Prostate gland (tissue), 2 donors: ENCODE data around the gene S100Z. TPM values are rescaled to one million over a fixed set of nuclear protein-coding genes. Genes with fewer than 3 reads are reported as not detected.

ENCODE experiments used
- DNase-seq: peaks from one replicate; pipeline ENCODE4 v3.0.0-alpha.2; 2019; ENCODE audit warnings: low spot score
- H3K27ac ChIP-seq, 2 donors: fragments of 200-600 bp; sonication (generic); 2 replicates each; pipeline ENCODE4 v1.5.1; 2017 to 2019
- H3K27me3 ChIP-seq: fragments of 200-600 bp; sonication (generic); replicated peaks from 2 replicates; pipeline ENCODE4 v1.5.1; 2019; ENCODE audit not compliant: insufficient read depth
- H3K36me3 ChIP-seq, 2 donors: fragments of 200-600 bp; sonication (generic); 1 replicate in 1 of 2; 2 replicates in 1 of 2; pipeline versions ENCODE4 v1.5.1 to v1.8.1; 2017 to 2019
- H3K4me1 ChIP-seq: fragments of 200-600 bp; sonication (generic); replicated peaks from 2 replicates; pipeline ENCODE4 v1.5.1; 2019
- H3K4me3 ChIP-seq, 2 donors: fragments of 200-600 bp; sonication (generic); 2 replicates each; pipeline ENCODE4 v1.5.1; 2017 to 2019
- H3K9me3 ChIP-seq: fragments of 200-600 bp; sonication (generic); 2 replicates; pipeline ENCODE4 v1.5.1; 2017
- POLR2A ChIP-seq: fragments of 450-650 bp; IDR thresholded peaks from one replicate; pipeline ENCODE4 v1.6.1; 2016; ENCODE audit warnings: antibody characterized with exemption, mild to moderate bottlenecking
- POLR2AphosphoS5 ChIP-seq: sonication (generic); formaldehyde crosslinking; IDR thresholded peaks from one replicate; pipeline ENCODE4 v1.6.1; 2017; ENCODE audit warnings: antibody characterized with exemption
- WGBS: methylation state at CpG from one replicate; pipeline ENCODE4 v1.1.5; 2018; 5-methylcytosine and 5-hydroxymethylcytosine counted together
- intact Hi-C: fragments of 100-400 bp; cut with DNase I; formaldehyde crosslinking; loops from one replicate; pipeline ENCODE4 v1.14.2; 2022
- total RNA-seq, 2 donors: library from RNA; depleted of rRNA; stranded (reverse); fragments of >200 nt; gene quantifications; one replicate each; pipeline ENCODE4 v1.1.0, GENCODE V29; 2016
- TF ChIP-seq, protein P1 (sequence below), 4 experiments: fragments of 200-600 bp in 2 of 4; fragments of 450-650 bp in 2 of 4; sonication (generic) in 2 of 4; IDR thresholded peaks; 1 replicate in 3 of 4; 2 replicates in 1 of 4; pipeline ENCODE4 v1.5.1; 2016 to 2019; ENCODE audit warnings: antibody characterized with exemption in 4 of 4, mild to moderate bottlenecking in 2 of 4, moderate library complexity in 2 of 4

S100Z gene
- total RNA-seq, 2 donors from 2014 or later = 1.7 TPM; not detected in 1

GRCh38 chr5:76953551-76954382 is 104.0 kb downstream of the S100Z start:
- H3K4me1 ChIP-seq = no peaks in the 10 kb centered on the region
- no peaks in the 10 kb centered on the region for H3K9me3 ChIP-seq
- intact Hi-C loops = no loop called here
- under 1% methylated on average over 57 of the region's 81 CpGs for WGBS
- peak overlapping the region in 1 of 2 donors; percentile 22 for H3K4me3 ChIP-seq
- DNase-seq = no peak
- H3K27ac ChIP-seq = no peak overlapping the region
- no peaks in the 10 kb centered on the region for H3K36me3 ChIP-seq
- TF ChIP-seq POLR2A (no peak), POLR2AphosphoS5 (no peak)
- TF ChIP-seq, protein P1, sequence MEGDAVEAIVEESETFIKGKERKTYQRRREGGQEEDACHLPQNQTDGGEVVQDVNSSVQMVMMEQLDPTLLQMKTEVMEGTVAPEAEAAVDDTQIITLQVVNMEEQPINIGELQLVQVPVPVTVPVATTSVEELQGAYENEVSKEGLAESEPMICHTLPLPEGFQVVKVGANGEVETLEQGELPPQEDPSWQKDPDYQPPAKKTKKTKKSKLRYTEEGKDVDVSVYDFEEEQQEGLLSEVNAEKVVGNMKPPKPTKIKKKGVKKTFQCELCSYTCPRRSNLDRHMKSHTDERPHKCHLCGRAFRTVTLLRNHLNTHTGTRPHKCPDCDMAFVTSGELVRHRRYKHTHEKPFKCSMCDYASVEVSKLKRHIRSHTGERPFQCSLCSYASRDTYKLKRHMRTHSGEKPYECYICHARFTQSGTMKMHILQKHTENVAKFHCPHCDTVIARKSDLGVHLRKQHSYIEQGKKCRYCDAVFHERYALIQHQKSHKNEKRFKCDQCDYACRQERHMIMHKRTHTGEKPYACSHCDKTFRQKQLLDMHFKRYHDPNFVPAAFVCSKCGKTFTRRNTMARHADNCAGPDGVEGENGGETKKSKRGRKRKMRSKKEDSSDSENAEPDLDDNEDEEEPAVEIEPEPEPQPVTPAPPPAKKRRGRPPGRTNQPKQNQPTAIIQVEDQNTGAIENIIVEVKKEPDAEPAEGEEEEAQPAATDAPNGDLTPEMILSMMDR (IDR thresholded peaks at IDR 0.05) = no peak
- peaks cover 23% of the 10 kb centered on the region for H3K27me3 ChIP-seq

GRCh38 chr5:76954383-76954763 is 104.6 kb downstream of the S100Z start:
- H3K27ac ChIP-seq = no peak overlapping the region
- H3K9me3 ChIP-seq = no peaks in the 10 kb centered on the region
- H3K4me1 ChIP-seq = no peaks in the 10 kb centered on the region
- peaks cover 23% of the 10 kb centered on the region for H3K27me3 ChIP-seq
- TF ChIP-seq POLR2AphosphoS5 (no peak), POLR2A (no peak)
- TF ChIP-seq, protein P1 (IDR thresholded peaks at IDR 0.05) = no peak
- no peak for DNase-seq
- WGBS = 6% methylated on average over 25 of the region's 25 CpGs
- intact Hi-C loops = no loop called here
- H3K36me3 ChIP-seq = no peaks in the 10 kb centered on the region
- H3K4me3 ChIP-seq = no peak overlapping the region

DNA sequence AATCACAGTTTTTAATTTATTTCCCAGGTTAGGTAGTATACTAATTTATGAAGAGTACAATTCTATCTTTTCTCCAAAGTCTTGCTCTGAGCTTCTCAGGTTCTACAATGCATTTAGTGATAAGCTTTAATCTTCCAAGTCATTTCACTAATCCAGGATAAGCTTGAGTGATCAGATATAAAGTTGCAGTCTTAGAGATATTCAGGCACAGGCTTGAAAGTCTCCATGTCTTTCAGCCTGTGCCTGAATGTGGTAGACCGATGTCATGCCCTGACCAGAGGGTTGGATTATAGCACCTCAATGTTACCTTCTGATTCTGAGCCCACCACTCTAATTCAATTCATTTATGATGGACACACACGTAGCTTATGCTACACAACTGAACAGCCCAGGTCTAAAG is 106.2 kb downstream of the S100Z start:
- 89% methylated on average over 2 of the region's 2 CpGs for WGBS
- peaks cover 23% of the 10 kb centered on the region for H3K27me3 ChIP-seq
- intact Hi-C loops = no loop called here

DNA sequence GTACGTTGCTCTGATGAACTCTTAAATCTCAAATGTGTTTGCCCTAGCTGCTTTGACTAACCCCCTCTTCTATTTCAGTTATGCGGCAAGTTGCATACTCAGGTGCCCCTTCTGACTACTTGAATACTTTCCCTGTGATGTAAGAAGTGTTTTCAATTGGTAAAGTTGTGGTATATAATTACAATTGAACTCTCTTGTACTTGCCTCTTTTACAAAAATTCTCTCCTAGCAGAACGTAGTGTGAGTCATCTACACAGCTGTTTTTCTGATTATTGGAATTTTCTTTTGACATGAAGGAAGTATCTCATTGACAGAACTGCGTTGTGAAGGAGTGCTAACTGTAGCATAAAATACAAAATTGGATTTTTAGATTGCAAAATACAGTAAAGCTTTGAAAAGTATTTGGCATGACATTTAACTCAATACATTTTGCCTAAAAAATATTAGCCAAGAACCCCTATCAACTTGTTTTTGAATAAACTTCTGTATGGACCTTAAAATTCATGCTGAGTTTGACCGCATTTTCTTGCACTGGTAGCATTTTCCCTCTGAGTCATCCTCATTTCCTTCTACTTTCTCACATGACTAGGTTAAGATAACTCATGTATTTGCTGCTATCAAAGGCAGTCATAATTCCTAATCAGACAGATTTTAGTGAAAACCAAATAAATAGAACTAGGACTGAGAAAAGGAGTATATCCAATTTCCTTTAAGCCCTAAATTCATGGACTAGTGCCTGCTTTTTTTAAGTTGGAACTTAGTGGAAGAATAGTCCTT is 109.4 kb downstream of the S100Z start:
- H3K4me3 ChIP-seq = no peak overlapping the region
- TF ChIP-seq POLR2A (no peak), POLR2AphosphoS5 (no peak)
- TF ChIP-seq, protein P1 (IDR thresholded peaks at IDR 0.05) = no peak
- no peak overlapping the region for H3K27ac ChIP-seq
- no peaks in the 10 kb centered on the region for H3K9me3 ChIP-seq
- intact Hi-C loops = no loop called here
- DNase-seq = no peak
- H3K27me3 ChIP-seq = peaks cover 12% of the 10 kb centered on the region
- no peaks in the 10 kb centered on the region for H3K36me3 ChIP-seq
- no peaks in the 10 kb centered on the region for H3K4me1 ChIP-seq
- WGBS = 63% methylated on average over 5 of the region's 5 CpGs

More for the DNA sequence above, 106.2 kb downstream of the S100Z start:
- no peaks in the 10 kb centered on the region for H3K9me3 ChIP-seq
- H3K4me3 ChIP-seq = no peak overlapping the region
- no peaks in the 10 kb centered on the region for H3K4me1 ChIP-seq
- H3K27ac ChIP-seq = no peak overlapping the region
- TF ChIP-seq POLR2AphosphoS5 (no peak), POLR2A (no peak)
- TF ChIP-seq, protein P1 (IDR thresholded peaks at IDR 0.05) = no peak
- H3K36me3 ChIP-seq = no peaks in the 10 kb centered on the region
- no peak for DNase-seq
